HG02981 (cell line): ENCODE measurements around the gene TMEM259.

Experiments used
- ATAC-seq: cut with Tn5 transposase; IDR thresholded peaks from one replicate; pipeline ENCODE4 v1.9.1; 2021; ENCODE audit warnings: mild to moderate bottlenecking, moderate library complexity; ENCODE audit not compliant: unreplicated experiment

TMEM259 gene

DNA sequence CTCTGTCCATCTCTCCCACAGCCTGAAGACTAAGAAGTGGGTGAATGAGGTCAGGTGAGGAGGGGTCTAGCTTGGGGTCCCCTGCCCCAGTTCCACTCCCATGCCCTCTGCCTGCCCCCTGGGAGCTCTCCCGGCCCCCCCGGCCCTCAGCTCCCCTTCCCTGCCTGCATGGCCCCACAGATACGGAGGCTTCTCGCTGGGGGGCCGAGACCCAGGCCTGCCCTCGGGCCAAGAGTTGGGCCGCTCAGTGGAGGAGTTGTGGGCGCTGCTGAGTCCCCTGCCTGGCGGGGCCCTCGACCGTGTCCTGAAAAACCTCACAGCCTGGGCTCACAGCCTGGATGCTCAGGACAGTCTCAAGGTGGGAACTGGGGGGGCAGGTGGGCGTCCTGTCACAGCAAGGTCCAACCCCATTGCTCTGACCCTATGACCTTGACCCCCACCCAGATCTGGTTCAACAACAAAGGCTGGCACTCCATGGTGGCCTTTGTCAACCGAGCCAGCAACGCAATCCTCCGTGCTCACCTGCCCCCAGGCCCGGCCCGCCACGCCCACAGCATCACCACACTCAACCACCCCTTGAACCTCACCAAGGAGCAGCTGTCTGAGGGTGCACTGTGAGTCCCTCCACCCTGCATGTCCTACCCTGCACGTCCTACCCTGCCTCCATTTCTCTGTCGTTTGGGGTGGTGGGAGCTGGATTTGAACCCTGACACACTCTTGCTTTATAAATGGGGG, 35.1 kb upstream of the TMEM259 start:
- no peak for ATAC-seq

DNA sequence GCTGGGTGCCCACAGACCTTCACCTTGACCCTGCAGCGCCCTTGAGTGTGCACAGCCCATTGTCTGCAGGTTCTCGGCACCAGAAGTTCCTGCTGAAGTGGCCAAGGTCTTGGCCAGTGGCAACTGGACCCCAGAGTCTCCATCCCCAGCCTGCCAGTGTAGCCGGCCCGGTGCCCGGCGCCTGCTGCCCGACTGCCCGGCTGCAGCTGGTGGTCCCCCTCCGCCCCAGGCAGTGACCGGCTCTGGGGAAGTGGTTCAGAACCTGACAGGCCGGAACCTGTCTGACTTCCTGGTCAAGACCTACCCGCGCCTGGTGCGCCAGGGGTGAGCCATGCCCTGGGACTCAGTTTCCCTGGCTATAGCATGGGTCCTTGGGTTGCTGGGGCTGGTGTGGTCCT, 34.1 kb upstream of the TMEM259 start:
- no peak for ATAC-seq

- ATAC-seq = no peak
These were observed 33.4 kb upstream of the TMEM259 start for GRCh38 chr19:1054102-1055027.

DNA sequence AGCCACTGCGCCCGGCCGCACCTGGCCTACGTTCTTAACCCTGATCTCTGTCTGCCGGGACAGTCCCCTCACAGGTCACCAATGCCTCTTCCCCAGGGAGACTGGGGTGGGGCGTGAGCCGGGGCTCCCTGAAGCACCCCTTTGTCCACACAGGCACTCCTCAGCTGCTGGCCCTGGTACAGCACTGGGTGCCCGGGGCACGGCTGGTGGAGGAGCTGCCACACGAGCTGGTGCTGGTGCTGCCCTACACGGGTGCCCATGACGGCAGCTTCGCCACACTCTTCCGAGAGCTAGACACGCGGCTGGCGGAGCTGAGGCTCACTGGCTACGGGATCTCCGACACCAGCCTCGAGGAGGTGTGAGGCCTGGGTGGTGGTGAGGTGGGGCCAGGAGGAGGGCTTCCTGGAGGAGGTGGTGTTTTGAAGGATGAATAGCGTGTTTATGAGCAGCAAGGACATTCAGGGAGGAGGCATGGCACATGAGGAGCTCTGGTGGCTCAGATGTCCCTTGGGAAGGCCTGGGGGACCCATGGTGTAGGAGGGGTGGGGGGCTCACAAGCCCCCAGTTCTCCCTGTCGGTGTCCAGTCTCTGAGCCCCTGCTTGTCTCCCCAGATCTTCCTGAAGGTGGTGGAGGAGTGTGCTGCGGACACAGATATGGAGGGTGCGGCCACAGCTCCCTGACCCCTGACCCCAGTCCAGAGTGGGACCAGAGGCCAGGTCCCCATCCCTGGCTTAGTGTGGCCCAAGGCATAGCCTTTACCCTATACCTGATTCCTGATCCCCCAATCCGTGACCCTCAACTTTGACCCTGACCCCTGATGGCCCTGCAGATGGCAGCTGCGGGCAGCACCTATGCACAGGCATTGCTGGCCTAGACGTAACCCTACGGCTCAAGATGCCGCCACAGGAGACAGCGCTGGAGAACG, 32.5 kb upstream of the TMEM259 start:
- ATAC-seq = no peak

DNA sequence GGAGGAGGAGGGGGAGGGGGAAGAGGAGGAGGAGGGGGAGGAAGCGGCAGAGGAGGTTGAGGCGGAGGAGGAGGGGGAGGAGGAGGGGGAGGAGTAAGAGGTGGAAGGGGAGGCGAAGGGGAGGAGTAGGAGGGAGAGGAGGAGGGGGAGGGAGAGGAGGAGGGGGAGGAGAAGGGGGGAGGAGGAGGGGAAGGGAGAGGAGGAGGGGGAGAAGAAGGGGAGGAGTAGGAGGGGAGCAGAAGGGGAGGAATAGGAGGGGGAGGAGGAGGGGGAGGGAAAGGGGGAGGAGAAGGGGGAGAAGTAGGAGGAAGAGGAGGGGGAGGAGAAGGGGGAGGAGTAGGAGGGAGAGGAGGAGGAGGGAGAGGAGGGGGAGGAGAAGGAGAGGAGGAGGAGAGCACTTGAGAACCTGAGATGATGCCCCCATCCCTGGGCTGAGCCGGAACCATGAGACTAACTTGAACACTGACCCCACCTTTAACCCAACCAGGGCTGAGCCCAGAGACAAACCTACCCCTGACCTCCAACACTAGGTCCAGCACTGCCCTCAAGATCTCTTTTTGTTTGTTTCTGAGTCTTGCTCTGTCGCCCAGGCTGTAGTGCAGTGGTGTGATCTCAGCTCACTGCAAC, 31.5 kb upstream of the TMEM259 start:
- ATAC-seq = no peak

- no peak for ATAC-seq
These were observed 30.9 kb upstream of the TMEM259 start for GRCh38 chr19:1051791-1052190.

GRCh38 chr19:1050989-1051788, 30.3 kb upstream of the TMEM259 start:
- no peak for ATAC-seq

DNA sequence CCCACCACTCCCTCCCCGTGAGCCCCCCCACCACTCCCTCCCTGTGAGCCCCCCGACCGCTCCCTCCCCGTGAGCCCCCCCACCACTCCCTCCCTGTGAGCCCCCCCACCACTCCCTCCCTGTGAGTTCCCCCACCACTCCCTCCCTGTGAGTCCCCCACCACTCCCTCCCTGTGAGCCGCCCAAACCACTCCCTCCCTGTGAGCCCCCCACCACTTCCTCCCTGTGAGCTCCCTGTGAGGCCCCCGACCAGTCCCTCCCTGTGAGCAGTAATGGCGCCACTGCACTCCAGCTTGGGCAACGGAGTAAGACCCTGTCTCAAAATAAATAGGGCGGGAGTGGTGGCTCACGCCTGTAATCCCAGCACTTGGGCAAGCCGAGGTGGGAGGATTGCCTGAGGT, 28.9 kb upstream of the TMEM259 start:
- no peak for ATAC-seq

GRCh38 chr19:1049106-1049505, 28.2 kb upstream of the TMEM259 start:
- ATAC-seq = no peak

- no peak for ATAC-seq
These were observed 26.8 kb upstream of the TMEM259 start for GRCh38 chr19:1047696-1048147.

DNA sequence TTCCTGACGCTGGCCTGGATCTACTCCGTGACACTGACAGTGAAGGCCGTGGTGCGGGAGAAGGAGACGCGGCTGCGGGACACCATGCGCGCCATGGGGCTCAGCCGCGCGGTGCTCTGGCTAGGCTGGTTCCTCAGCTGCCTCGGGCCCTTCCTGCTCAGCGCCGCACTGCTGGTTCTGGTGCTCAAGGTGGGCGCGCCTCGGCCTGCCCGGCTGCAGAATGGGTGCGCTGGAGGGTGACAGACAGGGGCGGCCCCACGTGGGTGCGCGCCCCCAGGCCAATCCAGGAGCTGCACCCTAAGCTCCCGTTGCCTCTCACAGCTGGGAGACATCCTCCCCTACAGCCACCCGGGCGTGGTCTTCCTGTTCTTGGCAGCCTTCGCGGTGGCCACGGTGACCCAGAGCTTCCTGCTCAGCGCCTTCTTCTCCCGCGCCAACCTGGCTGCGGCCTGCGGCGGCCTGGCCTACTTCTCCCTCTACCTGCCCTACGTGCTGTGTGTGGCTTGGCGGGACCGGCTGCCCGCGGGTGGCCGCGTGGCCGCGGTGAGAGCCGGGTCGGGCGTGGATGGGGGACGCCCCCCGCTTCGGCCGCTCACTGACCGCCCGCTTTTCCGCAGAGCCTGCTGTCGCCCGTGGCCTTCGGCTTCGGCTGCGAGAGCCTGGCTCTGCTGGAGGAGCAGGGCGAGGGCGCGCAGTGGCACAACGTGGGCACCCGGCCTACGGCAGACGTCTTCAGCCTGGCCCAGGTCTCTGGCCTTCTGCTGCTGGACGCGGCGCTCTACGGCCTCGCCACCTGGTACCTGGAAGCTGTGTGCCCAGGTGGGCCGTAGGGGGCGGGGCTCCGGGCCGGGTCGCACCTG, 26.1 kb upstream of the TMEM259 start:
- no peak for ATAC-seq

- ATAC-seq = no peak
These were observed 25.2 kb upstream of the TMEM259 start for GRCh38 chr19:1046117-1046626.

DNA sequence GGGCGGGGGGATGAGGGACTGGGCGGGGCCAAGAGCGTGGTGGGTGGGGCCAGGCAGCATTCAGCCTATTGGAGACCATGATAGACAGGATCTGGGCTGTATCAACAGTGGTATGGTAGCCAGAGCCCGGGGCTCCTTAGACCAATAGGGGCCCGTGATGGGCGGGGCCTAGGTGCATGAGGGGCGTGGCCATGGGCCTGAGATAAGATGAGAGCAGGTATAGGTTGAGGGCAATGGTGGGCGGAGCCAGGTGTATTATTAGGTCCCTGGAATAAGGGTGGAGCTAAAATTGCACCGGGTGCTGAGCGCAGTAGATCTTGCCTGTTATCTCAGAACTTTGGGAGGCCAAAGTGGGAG, 24.3 kb upstream of the TMEM259 start:
- no peak for ATAC-seq

- no peak for ATAC-seq
These were observed 22.0 kb upstream of the TMEM259 start for GRCh38 chr19:1042689-1043511.

DNA sequence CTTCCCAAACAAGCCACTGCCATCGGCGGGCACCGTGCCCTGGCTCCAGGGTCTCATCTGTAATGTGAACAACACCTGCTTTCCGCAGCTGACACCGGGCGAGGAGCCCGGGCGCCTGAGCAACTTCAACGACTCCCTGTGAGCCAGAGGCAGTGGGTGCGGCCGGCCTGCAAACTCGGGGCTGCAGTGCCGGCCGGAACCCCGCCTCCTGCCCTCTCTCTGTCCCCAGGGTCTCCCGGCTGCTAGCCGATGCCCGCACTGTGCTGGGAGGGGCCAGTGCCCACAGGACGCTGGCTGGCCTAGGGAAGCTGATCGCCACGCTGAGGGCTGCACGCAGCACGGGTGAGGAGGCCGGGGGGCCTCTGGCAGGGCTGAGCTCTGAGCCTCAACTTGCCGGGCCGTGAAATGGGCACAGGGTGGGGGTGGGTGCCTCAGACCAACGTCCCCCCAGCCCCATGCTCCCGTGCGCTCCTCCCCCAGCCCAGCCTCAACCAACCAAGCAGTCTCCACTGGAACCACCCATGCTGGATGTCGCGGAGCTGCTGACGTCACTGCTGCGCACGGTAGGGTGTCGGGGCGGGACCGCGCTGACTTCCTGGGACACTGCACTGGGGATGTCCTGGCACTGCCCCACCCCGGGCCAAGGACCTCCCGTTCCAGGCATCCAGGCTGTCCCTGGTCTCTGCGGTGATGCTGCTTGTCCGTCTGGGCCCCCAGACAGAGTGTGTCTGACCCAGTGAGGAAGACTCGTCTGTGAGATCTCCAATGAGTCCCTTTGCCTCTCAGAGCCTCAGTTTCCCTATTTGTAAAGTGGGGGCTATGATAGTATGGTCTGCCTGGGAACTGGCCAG, 21.1 kb upstream of the TMEM259 start:
- ATAC-seq = no peak

DNA sequence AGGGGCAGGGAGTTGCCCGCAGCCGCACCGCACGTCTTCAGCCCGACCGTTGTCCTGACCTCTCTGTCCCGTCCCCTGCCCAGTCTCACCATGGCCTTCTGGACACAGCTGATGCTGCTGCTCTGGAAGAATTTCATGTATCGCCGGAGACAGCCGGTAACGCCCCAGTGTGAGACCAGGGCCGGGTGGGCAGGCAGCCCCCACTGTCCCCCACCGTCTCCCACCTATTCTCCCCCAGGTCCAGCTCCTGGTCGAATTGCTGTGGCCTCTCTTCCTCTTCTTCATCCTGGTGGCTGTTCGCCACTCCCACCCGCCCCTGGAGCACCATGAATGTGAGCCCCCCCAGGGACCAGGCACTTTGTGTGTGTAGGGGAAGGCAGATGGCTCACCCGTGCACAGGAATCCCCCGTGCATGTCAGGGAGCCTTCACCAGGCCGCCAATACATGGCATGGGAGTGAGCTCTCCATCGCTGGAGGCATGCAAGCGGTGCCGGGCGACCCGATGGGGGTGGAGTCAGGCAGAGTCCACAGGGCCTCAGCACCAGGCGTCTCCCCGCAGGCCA, 20.4 kb upstream of the TMEM259 start:
- no peak for ATAC-seq
